Hematopoietic multipotent progenitor cell treated with erythropoietin and hydrocortisone succinate and interleukin-3 and kit ligand, for 8 days (in vitro differentiated cells): ENCODE results near the gene ENGASE.

Source experiments
- DNase-seq: peaks from one replicate; pipeline ENCODE4 v3.0.0-alpha.2; 2015

The ENGASE gene

DNA sequence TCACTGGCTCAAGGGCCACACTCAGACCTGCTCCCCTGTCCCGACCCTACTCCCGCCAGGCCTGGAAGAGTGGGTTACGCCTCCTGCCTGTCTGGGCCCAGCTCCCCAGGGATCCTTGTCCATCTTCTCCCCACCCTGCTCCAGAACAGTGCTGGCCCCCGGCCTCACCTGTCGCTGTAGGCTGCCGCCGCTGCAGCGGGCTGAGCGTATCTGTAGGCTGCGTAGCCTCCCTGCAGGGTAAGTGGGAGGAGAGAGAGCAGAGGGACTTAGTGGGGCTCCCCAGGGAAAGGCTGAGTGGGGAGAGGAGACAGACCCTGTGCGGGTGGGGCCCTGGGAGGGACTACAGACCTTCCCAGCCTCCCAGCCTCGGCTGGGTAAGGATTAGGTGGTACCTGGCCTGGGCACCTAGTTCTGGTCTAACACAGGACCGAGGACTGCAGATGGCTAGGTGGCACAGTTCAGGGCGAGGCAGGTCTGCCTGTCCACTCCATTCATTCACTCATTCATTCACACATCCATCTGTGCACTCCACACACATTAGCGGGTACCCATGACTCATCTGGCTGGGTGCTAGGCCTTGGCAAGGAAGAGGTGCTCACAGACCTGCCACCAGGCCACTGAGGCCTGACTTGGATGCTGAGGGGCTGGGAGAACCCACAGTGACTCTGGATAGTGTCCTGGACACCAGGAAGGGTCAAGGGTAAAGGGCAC lies 20.9 kb downstream of the ENGASE start:
- DNase-seq = no peak

DNA sequence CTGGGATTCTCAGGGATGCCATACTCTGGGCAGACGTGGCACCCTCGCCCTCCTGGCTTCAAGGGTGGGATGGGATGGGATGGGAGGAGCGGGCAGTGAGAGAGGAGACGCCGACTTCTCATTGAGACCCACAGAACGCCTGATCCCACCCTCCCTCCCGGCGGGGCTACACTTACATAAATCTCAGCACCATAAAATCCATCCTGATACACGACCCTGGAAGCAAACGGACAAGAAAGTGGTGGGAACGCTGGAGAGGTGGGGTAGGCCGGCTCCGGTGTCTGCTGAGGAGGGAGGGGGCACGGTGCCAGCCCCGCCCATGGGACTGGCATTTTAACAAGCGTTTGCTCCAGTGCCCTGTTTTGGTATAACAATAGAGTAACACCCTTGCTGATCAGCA lies 21.9 kb downstream of the ENGASE start:
- no peak for DNase-seq

DNA sequence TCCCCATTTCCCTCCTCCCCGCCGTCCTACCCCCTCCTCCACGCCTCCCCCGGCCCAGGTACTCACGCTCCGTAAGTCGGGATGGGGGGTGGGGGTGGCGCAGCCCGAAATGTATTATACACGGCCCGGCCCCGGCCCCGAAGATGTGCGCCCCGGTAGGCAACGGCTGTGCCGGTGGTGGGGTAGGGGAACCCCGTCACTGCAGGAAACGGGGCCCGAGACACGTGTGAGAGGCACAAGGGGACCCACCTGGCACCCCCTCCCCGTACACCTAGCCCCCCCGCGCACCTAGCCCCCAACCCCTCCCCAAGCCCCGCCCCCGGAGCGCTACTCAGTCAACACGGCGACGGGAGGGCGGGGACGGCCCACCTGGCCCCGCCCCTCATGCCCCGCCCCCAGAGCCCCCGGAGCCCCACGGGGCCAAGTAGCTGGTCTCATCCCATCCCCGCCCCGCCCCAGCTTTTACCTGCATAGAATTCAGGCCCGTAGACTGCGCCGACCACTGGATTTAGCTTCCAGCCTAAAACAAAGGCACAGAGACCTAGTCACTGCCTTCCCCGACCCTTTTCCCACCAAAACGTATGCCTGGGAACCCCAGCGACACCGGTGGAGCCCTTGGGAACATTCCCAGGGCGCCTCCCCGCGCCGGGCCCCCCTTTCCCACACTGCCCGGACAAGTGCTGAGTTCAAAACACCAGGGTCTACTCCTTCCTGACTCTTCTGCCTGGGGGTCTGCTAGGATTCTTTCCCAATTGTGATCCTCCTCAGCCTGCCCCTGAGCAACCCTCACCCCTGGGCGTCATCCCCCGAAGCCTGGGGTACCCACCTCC lies 22.8 kb downstream of the ENGASE start:
- no peak for DNase-seq

DNA sequence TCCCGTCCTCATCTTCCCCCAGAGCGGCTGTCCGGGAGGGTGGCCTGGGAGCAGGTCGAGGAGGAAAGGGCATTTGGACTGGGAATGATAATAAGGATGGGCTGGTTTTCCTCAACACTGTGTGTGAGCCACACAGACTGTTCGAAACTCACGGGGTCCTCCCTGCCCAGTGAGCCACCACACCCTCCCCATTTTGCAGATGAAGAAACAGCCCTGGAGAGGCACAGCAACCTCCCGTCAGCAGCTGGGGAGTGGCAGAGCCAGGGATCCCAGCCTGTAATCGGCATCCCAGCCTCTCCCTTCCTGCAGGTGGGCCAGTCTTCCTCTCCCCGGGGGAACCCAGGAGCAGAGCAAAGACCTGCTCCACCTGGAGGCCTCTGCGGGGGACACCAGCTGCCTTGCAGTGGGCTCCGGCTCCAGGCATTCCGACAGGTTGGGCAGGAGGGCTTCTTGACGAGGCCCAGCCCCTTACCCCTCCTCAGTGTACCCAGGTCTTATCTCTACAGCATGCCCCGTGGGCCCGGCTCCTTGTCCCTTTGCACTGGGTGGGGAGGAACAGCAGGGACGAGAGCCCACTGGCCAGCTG lies 23.8 kb downstream of the ENGASE start:
- no peak for DNase-seq

DNA sequence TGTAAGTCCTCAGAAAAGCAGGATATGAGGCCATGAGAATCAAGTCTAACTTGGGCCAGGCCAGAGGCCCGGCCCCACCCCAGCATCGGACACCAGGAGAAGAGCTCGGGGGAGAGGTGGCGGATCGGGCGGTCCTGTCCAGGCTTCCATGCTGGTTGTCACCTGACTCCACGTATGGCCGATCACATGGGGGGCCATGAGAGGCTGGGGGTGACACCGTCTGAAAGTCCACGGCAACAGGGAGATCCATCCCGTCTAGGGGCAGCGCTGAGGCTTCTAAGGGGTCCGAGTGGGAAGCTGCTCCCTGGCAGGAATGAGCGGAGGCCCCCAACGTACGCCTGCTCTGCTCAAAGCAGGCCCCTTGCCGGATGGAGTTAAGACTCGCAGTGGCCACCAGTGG lies 25.8 kb downstream of the ENGASE start:
- DNase-seq = no peak

DNA sequence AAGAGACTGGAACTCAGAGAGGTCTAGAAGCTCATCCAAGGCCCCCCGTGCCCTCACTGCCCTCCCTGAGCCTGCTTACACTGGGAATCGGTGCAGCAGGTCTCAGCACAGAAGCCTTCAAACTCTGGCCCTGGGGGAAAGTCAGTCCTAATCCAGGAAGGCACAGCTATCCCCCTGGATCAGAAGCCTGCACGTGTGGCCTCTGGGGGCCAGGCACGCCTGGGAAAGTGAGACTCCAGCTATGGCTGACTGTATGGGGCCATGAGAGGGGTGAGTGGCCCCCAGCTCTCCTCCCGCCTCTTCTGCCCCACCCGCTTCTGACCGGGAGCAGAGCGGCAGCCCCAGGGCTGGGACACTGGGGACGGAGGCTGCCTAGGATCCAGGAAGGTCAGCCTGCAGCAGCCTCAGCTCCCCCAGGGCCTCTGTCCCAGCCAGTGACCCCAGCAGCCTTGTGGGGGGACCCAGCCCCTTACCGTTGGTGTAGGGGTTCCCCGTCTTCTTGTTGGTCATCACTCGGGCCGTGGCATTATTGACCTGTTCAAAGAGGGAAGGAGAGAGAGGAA lies 26.6 kb downstream of the ENGASE start:
- no peak for DNase-seq

DNA sequence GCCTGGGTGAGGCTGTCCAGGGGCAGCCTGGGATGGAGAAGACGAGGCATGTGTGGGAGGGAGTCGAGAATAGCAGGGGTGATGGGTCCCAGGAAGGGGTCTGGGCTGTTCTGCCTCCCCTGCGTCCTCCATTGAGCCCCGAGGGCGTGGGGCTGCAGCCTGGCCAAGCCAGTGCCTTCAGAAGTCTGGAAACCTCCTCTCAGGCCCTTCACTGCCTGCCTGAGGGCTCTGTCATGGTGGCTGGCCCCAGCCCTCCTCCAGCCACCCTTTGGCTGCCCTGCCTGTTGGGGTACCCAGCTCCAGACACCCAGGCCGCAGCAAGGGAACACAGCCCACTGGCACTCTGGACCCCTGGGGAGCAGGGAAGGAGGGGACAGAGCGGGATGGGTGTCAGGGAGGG lies 27.6 kb downstream of the ENGASE start:
- DNase-seq = no peak

DNA sequence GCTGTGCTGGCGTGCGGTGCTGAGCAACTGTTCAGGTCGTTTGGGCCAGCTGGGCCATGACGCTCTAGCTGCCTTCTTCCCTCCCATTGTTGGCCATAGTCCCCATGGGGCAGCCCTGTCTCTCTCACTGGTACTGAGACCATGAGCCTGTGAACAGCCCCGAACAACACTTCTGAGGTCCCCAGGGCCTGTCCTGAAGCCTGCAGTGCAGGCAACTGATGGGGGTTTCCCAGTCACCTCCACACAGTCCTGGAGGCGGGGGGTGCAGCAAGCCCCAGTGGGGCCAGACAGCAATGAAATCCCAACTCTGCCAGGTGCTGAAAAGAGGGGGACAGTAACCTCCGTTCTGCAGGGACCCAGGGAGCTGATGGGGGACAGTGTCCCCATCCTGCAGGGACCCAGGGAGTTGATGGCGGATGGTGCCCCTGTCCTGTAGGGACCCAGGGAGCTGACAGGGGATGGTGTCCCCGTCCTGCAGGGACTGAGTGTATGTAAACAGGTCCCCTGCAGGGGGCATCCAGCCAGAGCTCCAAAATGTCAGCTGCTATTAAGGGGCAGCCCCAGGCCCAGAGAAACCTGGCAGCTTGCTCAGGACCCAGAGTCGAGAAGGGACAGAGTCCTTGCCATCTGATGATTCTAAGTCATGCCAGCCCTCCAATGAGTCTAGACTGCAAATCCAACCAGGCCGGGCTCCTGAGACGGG lies 30.4 kb downstream of the ENGASE start:
- no peak for DNase-seq

DNA sequence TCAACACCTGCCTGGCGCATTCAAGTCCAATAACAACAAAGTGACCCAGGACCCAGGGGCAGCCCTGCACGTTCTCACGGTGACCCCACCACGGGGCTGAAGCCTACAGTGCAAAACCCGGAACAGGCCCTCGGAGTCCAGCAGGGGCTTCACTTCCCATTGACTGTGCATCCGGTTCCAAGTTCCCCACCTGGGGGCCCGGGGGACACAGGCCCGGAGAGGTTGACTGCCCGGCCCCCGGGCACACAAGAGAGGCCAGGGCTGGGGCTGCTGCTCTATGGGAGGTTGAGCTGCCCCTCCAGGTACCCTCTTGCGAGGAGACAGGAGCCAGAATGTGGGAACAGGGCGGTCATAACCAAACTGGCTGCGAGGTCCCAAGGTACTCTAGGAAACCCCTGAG lies 31.3 kb downstream of the ENGASE start:
- no peak for DNase-seq

DNA sequence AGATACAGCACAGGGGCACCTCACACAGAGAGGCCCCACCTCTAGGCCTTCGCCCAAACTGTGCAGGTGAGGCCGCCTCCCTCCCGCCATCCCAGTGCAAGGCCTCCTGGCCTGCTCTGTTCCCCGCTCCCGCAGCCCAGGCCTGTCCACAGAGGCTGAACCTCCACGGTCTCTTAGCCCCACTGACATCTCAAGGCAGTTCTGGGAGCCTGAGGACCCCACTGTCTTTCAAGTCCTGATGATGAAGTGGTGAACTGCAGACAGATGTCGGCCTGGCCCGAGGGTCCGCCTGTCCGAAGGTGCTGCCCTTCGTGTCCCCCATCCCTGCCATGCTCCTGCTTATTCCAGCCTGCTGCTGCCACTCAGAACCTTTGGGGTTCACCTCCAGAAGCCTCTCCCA lies 32.3 kb downstream of the ENGASE start:
- no peak for DNase-seq

DNA sequence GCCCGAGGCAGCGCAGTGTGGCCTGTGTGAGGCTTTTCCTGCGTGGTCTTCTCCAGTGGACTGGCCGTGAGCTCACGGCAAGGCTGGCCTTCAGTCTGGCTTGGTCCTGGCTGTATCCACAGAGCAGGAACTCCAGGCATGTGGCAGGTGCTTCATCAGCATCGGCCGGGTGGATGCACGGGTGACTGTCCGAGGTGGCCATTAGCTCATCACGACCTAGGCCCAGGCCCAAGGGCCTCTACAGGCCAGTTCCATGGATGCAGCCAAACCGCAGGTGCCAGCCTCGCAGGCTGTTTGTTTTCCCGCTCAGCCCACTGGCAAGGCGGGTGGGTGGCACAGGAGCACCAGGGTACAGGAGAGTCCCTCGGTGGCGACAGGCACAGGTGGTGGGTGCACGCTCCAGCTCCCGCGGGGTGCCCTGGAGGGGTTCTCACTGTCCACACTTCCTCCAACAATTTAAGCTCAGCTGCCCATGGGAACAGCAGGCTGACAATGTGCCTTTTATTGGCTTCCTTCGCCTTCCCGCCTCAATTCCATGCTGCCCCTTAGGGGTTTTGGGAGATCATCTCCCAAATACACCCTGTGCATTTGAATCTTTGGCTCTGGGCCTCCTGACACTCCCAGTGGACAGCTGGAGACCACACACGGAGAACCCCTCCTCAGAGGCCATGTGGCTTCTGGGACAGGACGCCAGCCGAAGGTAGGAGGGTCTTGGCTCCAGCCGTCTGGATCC lies 33.0 kb downstream of the ENGASE start:
- DNase-seq = no peak

DNA sequence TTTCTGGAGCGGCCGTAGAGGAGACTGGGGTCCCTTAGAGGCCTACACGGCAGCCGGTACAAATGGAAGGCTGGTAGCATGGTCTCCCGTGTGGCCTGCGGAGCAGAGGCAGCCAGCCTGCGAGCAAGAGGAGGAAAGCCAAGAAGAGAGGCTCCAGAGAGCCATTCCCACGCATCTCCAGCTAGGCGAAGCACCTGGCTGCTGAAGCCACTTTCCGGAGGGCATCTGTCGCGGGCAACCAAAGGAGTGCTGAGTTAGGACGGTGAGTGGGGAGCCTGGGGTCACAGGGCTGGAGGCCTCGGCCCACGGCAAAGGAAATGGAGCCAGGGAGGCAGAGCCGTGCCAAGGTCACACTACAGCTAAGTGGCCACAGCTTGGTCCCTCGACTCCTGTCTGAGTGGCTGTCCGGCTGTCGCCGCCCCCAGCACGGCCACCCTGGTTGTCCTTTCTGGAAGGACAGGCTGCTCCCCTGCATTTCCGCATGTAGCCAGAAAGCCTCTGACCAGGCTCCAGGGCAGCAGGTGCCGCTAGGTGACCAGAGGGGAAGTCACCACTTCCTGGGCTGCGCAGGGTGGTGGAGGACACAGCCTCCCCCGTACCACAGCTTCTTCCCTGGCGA lies 33.7 kb downstream of the ENGASE start:
- no peak for DNase-seq

DNA sequence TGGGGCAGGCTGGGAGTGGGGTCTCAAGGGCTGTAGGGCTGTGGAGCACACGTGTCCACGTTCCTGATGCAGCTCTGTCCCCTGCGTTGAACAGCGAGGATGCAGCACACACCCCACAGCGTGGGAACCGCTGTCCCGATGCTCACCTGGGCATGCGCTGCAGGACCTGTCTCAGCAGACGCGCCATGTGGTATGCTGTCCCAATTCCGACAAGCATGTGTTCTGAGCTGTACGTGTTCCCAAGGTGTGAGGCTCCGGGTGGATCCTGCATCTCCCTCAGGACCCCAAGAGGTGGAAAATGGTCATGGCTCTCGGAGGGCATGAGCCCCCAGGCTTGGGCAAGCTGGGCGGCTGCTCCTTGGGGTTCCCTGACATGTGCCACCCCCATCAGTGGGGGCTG lies 34.2 kb downstream of the ENGASE start:
- DNase-seq = no peak

DNA sequence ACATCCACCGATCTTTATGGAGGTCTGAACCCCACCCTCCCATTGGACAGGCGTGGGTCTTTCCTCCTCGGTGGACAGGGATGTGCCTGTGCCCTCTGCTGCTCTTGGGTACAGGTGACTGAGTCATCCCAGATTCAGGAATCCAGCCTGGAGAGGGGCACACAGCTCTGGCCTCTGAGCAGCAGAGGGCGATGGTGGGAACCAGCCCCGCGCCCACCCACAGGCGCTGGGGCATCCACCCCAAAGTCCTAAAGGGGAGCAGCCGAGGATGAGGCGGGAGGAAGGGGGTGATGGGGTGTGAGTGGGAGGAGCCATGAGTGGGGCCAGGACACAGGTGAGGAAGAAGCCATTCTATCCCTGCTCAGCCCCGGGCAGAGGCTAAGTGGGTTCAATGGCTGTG lies 35.0 kb downstream of the ENGASE start:
- no peak for DNase-seq

DNA sequence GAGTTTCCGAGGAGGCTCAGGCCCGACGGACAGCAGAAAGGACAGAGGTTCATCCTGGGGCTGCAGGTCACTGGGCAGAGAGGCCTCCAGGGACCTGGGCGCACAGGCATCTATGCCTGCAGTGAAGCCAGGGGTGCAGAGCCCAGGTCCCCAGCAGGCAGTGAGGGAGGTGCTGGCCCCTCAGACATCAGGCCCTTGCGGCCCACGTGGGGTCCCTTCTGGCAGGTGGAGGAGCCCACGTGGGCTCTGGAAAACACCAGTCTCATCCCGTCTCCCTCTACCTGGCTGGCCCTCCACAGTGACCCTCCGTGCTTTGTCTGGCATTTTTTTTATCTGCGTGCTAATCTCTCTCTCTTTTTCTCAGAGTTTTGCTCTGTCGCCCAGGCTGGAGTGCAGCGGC lies 36.5 kb downstream of the ENGASE start:
- no peak for DNase-seq

DNA sequence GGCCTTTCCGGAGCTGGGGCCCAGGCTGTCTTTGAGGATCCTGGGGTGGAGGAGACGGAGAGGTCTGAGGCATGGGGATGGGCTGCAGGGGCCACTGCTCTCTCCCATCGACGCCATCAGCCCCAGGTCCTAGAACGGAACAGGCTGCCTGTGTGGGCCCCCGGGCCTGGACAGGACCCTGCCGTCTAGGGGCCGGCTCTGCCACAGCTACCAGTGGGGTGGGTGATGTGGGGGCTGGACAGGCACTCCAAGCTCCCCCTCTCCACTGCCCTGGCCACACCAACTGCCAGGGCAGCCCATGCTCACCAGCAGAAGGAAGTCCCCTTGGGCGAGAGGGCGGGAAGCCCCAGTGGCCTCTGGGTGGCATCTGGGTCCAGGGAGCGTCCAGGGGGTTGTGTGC lies 37.8 kb downstream of the ENGASE start:
- DNase-seq = no peak

DNA sequence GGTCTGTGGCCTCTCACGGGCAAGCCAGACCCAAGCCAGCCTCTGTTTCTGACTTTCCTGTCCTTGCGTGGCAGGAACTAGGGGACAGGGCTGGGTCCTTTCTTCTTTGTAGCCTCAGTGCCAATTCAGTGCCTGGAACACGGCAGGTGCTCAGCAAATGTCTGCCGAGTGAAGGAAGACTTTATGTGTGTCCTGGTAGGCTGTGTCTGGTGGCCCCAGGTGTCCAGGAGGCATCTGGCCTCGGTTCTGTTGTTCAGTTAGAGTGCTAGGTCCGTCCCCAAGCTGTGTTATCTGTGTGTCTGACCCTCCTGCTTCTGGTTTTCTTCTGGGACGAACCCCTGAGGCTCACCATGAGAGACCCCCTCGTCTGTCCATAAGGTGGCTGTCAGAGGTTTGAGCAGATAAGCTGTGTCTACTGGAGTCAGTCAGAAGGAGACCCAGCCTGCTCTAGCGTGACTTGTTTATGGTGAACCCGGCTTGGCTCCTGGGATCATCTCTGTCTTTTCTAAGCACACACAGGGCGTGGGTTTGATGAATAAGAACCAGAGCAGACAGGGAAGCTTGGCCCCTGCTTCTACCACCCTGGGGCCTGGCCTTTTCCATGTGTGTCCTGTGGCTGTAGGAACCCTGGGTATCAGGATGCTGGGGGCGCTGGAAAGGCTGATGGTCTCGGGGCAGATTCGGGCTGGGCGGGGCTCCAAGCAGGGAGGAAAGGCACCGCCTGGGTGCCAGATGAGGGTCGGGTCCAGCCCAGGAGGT lies 39.3 kb downstream of the ENGASE start:
- DNase-seq = no peak

DNA sequence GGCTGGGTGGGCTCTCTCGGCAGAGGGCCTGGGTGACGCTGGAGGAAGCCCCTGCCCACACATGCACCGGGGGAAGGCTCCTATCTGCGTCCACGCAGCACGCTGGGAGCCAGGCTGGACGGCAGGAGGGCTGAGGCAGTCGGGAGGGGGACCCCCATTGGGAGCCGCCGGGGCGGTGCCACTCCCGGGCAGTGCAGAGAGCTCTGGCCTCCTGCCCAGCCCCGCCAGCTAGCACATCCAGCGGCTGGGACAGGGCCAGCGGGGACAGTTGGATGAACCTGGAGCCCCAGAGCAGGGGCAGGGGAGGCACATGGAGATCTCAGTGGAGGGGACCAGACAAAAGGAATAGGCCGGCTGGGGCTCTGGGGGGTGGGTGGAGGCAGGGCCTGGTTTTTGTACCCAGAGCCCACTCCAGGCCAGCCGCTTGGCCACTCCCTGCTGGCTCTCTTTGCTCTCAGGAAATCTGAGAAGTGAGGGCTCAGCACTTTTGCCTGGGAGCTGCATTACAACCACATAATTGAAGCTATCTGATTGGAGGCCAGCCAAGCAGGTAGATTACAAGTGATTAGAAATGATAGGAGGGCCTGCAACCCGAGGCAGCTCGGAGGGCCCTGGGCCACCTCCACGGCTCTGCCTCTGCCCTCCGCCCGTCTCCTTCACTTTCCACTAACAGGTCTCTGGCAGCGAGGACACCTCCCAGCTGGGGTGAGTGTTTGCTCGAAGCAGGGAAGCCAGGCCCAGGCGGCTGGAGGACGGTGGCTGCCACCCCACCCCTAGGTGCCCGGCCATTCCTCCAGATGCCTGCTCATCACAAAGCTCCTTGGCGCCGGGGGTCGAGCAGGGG lies 40.1 kb downstream of the ENGASE start:
- no peak for DNase-seq

DNA sequence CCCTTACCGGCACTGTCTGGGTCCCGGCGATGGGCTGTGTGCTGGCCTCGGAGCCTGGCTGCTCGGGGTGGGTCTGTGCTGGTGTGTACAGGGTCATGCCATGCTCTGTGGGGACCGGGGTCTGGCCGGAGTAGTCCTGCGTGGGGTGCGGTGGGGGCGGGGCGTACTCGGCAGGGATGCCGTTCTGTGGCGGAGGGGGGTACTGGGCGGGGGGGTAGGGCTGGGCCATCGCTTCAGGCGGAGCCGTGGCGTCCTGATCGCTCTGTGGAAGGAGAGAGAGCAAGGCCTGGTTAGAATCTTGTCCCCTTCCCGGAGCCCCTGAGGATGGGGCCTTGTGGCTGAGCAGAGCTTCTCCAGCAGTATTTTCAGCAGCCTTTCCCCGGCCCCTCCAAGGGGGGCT lies 40.9 kb downstream of the ENGASE start:
- no peak for DNase-seq
